22Rv1 (cell line): ENCODE results near the gene KRT32.

ENCODE experiments used
- H3K27ac ChIP-seq: fragments of 450-650 bp; 2 replicates; pipeline ENCODE4 v1.5.1; 2017
- ZFX ChIP-seq: fragments of 450-650 bp; IDR thresholded peaks from 2 replicates; pipeline ENCODE4 v1.6.1; 2017; ENCODE audit warnings: antibody characterized with exemption, borderline replicate concordance
- TF ChIP-seq, protein P1 (sequence below): fragments of 450-650 bp; IDR thresholded peaks from 2 replicates; pipeline ENCODE4 v1.5.1; 2017; ENCODE audit warnings: mild to moderate bottlenecking

Gene KRT32

DNA sequence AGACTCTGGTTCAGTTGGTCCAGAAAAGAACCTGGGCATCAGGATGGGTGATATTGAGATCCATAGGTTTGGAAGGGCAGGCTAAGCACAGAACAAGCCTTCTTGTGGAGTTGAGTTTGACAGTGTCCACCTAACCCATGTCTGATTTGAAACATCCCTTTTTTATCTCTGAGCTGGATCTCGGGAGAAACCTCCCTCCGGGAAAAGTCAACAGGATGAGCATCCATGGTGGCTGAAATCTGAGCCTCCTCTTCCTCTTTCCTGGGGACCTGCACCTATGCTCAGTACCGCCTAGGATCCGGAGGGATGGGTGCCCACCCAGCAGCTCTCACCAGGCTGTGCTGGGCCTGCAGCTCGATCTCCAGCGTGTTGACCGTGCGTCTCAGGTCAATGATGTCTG lies 3.4 kb downstream of the KRT32 start:
- TF ChIP-seq, protein P1, sequence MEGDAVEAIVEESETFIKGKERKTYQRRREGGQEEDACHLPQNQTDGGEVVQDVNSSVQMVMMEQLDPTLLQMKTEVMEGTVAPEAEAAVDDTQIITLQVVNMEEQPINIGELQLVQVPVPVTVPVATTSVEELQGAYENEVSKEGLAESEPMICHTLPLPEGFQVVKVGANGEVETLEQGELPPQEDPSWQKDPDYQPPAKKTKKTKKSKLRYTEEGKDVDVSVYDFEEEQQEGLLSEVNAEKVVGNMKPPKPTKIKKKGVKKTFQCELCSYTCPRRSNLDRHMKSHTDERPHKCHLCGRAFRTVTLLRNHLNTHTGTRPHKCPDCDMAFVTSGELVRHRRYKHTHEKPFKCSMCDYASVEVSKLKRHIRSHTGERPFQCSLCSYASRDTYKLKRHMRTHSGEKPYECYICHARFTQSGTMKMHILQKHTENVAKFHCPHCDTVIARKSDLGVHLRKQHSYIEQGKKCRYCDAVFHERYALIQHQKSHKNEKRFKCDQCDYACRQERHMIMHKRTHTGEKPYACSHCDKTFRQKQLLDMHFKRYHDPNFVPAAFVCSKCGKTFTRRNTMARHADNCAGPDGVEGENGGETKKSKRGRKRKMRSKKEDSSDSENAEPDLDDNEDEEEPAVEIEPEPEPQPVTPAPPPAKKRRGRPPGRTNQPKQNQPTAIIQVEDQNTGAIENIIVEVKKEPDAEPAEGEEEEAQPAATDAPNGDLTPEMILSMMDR = no peak
- no peak for TF ChIP-seq ZFX

DNA sequence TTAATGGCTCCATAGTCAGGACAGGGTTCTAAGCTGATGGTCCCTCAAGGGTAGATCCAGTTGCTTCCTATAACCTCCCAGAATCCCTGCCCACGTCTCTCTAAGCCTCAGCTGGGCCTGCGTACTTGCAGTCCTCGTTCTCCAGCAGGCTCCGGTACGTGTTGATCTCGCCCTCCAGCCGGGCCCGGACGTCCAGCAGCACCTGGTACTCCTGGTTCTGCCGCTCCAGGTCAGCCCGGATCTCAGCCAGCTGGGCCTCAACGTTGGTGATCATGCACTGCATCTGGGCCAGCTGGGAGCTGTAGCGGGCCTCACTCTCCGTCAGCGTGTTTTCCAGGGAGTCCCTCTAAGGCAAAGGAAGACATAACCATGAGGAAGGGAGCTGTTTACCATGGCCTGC lies 4.5 kb downstream of the KRT32 start:
- TF ChIP-seq, protein P1 = no peak
- TF ChIP-seq ZFX = no peak

More for the DNA sequence above, 3.4 kb downstream of the KRT32 start:
- H3K27ac ChIP-seq = no peak overlapping the region

GRCh38 chr17:41457676-41458075 lies 9.5 kb downstream of the KRT32 start:
- no peak overlapping the region for H3K27ac ChIP-seq
- no peak for TF ChIP-seq ZFX
- TF ChIP-seq, protein P1 = no peak

More for the DNA sequence above, 4.5 kb downstream of the KRT32 start:
- H3K27ac ChIP-seq = no peak overlapping the region

GRCh38 chr17:41456204-41456603 lies 11.0 kb downstream of the KRT32 start:
- no peak for TF ChIP-seq ZFX
- TF ChIP-seq, protein P1 = no peak
- no peak overlapping the region for H3K27ac ChIP-seq

GRCh38 chr17:41455236-41455635 lies 11.9 kb downstream of the KRT32 start:
- no peak for TF ChIP-seq ZFX
- TF ChIP-seq, protein P1 = no peak

GRCh38 chr17:41453066-41453465 lies 14.1 kb downstream of the KRT32 start:
- TF ChIP-seq, protein P1 = no peak
- TF ChIP-seq ZFX = no peak
- no peak overlapping the region for H3K27ac ChIP-seq

More at GRCh38 chr17:41455236-41455635, 11.9 kb downstream of the KRT32 start:
- no peak overlapping the region for H3K27ac ChIP-seq

DNA sequence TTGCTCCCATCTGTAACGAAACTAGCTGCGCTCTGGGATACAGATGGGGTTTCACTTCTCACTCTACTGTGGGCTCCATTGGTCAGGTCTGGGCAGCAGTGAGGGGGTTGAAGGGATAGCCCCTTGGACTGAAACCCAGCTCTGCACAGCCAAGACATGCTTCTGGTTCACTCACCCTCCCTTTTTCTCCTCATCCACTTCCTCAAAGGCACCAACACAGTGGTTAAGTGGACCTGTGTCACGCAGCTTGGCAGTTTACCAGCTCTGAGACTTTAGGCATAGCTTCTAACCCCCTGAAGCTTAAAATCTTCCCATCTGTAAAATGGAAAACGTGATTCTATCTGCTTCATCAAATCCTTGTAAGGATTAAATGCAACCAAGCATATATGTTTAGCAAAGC lies 14.9 kb downstream of the KRT32 start:
- no peak overlapping the region for H3K27ac ChIP-seq
- no peak for TF ChIP-seq ZFX
- TF ChIP-seq, protein P1 = no peak
